KG1 (cell line): ENCODE measurements around the gene ELMO1.

ENCODE experiments used
- DNase-seq: peaks from one replicate; lab custom pipeline; 2025; lab: John Stamatoyannopoulos, UW

Gene ELMO1

GRCh38 chr7:36827726-36828703 is 620.6 kb downstream of the ELMO1 start:
- no peak for DNase-seq

GRCh38 chr7:36825501-36825900 is 623.2 kb downstream of the ELMO1 start:
- no peak for DNase-seq

- DNase-seq: no peak
These were observed 625.3 kb downstream of the ELMO1 start for GRCh38 chr7:36823353-36823752.

GRCh38 chr7:36821617-36822016 is 627.0 kb downstream of the ELMO1 start:
- no peak for DNase-seq

- no peak for DNase-seq
These were observed 628.0 kb downstream of the ELMO1 start for GRCh38 chr7:36820527-36821170.

GRCh38 chr7:36819639-36820038 is 629.0 kb downstream of the ELMO1 start:
- no peak for DNase-seq

GRCh38 chr7:36814311-36814710 is 634.4 kb downstream of the ELMO1 start:
- no peak for DNase-seq

GRCh38 chr7:36811807-36812206 is 636.9 kb downstream of the ELMO1 start:
- no peak for DNase-seq

GRCh38 chr7:36810489-36810888 is 638.2 kb downstream of the ELMO1 start:
- DNase-seq: no peak

- no peak for DNase-seq
These were observed 638.6 kb downstream of the ELMO1 start for GRCh38 chr7:36810032-36810431.

- DNase-seq: no peak
These were observed 639.2 kb downstream of the ELMO1 start for GRCh38 chr7:36809510-36809909.

GRCh38 chr7:36809086-36809485 is 639.6 kb downstream of the ELMO1 start:
- DNase-seq: no peak

GRCh38 chr7:36806891-36807290 is 641.8 kb downstream of the ELMO1 start:
- DNase-seq: no peak
